Muscle layer of duodenum (tissue), 2 donors: ENCODE results near the gene PTPN3.
"Not testable (repeated sequence)": the region's sequence is repeated elsewhere in the genome, so short reads cannot be mapped to it uniquely, and the experiment has no call there.

Source experiments
- H3K27ac ChIP-seq: one replicate; pipeline ENCODE4 v1.7.0; 2013; ENCODE audit warnings: mild to moderate bottlenecking, low read length
- H3K27me3 ChIP-seq: one replicate; pipeline ENCODE4 v1.7.0; 2013; ENCODE audit warnings: low read depth, mild to moderate bottlenecking, control low read depth, low read length
- H3K36me3 ChIP-seq, 2 donors: one replicate each; pipeline ENCODE4 v1.7.0; 2013; ENCODE audit warnings: low read length in 2 of 2, control low read depth in 1 of 2, mild to moderate bottlenecking in 1 of 2; ENCODE audit not compliant: insufficient read depth in 2 of 2, control insufficient read depth in 1 of 2
- H3K4me1 ChIP-seq, 2 donors: one replicate each; pipeline ENCODE4 v1.7.0; 2013; ENCODE audit warnings: low read length in 2 of 2, mild to moderate bottlenecking in 2 of 2, control low read depth in 1 of 2, moderate library complexity in 1 of 2; ENCODE audit not compliant: insufficient read depth in 2 of 2, control insufficient read depth in 1 of 2
- H3K4me3 ChIP-seq, 2 donors: one replicate each; pipeline ENCODE4 v1.7.0; 2013; ENCODE audit warnings: low read length in 2 of 2, low read depth in 1 of 2, mild to moderate bottlenecking in 1 of 2
- H3K9me3 ChIP-seq, 2 donors: one replicate each; pipeline ENCODE4 v1.7.0; 2013; ENCODE audit warnings: low read length in 2 of 2, control low read depth in 1 of 2, mild to moderate bottlenecking in 1 of 2; ENCODE audit not compliant: control insufficient read depth in 1 of 2
- donor health status: healthy.

The PTPN3 gene

GRCh38 chr9:109349421-109349846 is 148.7 kb downstream of the PTPN3 start:
- Histone ChIP-seq H3K27me3 (no peaks in the 10 kb centered on the region), H3K9me3 (no peaks in the 10 kb centered on the region), H3K27ac (no peak overlapping the region)

GRCh38 chr9:109346904-109347303 is 151.2 kb downstream of the PTPN3 start:
- Histone ChIP-seq H3K4me3 (no peak overlapping the region), H3K9me3 (no peaks in the 10 kb centered on the region), H3K27ac (no peak overlapping the region), H3K4me1 (no peaks in the 10 kb centered on the region), H3K27me3 (no peaks in the 10 kb centered on the region), H3K36me3 (no peaks in the 10 kb centered on the region)

More at GRCh38 chr9:109349421-109349846, 148.7 kb downstream of the PTPN3 start:
- Histone ChIP-seq H3K4me3 (no peak overlapping the region), H3K4me1 (no peaks in the 10 kb centered on the region), H3K36me3 (no peaks in the 10 kb centered on the region)

- Histone ChIP-seq H3K27ac (no peak overlapping the region), H3K9me3 (no peaks in the 10 kb centered on the region), H3K4me3 (no peak overlapping the region), H3K4me1 (no peaks in the 10 kb centered on the region), H3K36me3 (no peaks in the 10 kb centered on the region), H3K27me3 (no peaks in the 10 kb centered on the region)
These were observed 153.2 kb downstream of the PTPN3 start for GRCh38 chr9:109344866-109345265.

- Histone ChIP-seq H3K27ac (no peak overlapping the region), H3K27me3 (no peaks in the 10 kb centered on the region), H3K9me3 (no peaks in the 10 kb centered on the region), H3K36me3 (no peaks in the 10 kb centered on the region), H3K4me1 (no peaks in the 10 kb centered on the region), H3K4me3 (no peak overlapping the region)
These were observed 155.2 kb downstream of the PTPN3 start for GRCh38 chr9:109342878-109343277.

- Histone ChIP-seq H3K4me1 (no peaks in the 10 kb centered on the region), H3K4me3 (no peak overlapping the region), H3K27ac (no peak overlapping the region), H3K27me3 (no peaks in the 10 kb centered on the region), H3K36me3 (no peaks in the 10 kb centered on the region), H3K9me3 (no peaks in the 10 kb centered on the region)
These were observed 156.5 kb downstream of the PTPN3 start for GRCh38 chr9:109341561-109341960.

- H3K4me3 ChIP-seq, H3K4me1 ChIP-seq, H3K36me3 ChIP-seq, H3K27me3 ChIP-seq, H3K9me3 ChIP-seq, H3K27ac ChIP-seq: not testable (repeated sequence)
These were observed 157.1 kb downstream of the PTPN3 start for GRCh38 chr9:109340979-109341378.

GRCh38 chr9:109336409-109336808 is 161.7 kb downstream of the PTPN3 start:
- Histone ChIP-seq H3K4me3 (no peak overlapping the region), H3K27me3 (no peaks in the 10 kb centered on the region)

GRCh38 chr9:109335929-109336328 is 162.2 kb downstream of the PTPN3 start:
- Histone ChIP-seq H3K4me3 (no peak overlapping the region), H3K9me3 (no peaks in the 10 kb centered on the region), H3K27me3 (no peaks in the 10 kb centered on the region), H3K36me3 (no peaks in the 10 kb centered on the region), H3K27ac (no peak overlapping the region), H3K4me1 (no peaks in the 10 kb centered on the region)

More at GRCh38 chr9:109336409-109336808, 161.7 kb downstream of the PTPN3 start:
- Histone ChIP-seq H3K4me1 (no peaks in the 10 kb centered on the region), H3K9me3 (no peaks in the 10 kb centered on the region), H3K27ac (no peak overlapping the region), H3K36me3 (no peaks in the 10 kb centered on the region)

GRCh38 chr9:109335121-109335520 is 163.0 kb downstream of the PTPN3 start:
- no peak overlapping the region for H3K4me3 ChIP-seq
- H3K36me3 ChIP-seq: no peaks in the 10 kb centered on the region
- no peaks in the 10 kb centered on the region for H3K9me3 ChIP-seq

GRCh38 chr9:109331353-109331752 is 166.8 kb downstream of the PTPN3 start:
- Histone ChIP-seq H3K4me1 (no peaks in the 10 kb centered on the region), H3K27me3 (no peaks in the 10 kb centered on the region), H3K9me3 (no peaks in the 10 kb centered on the region), H3K4me3 (no peak overlapping the region), H3K27ac (peak overlapping the region; percentile 4), H3K36me3 (no peaks in the 10 kb centered on the region)

More at GRCh38 chr9:109335121-109335520, 163.0 kb downstream of the PTPN3 start:
- Histone ChIP-seq H3K4me1 (no peaks in the 10 kb centered on the region), H3K27me3 (no peaks in the 10 kb centered on the region), H3K27ac (no peak overlapping the region)

- H3K27me3 ChIP-seq: no peaks in the 10 kb centered on the region
- H3K4me3 ChIP-seq: no peak overlapping the region
- H3K36me3 ChIP-seq: no peaks in the 10 kb centered on the region
- H3K4me1 ChIP-seq: no peaks in the 10 kb centered on the region
- H3K9me3 ChIP-seq: no peaks in the 10 kb centered on the region
- peak overlapping the region; percentile 3 for H3K27ac ChIP-seq
These were observed 168.4 kb downstream of the PTPN3 start for GRCh38 chr9:109329638-109330258.

- Histone ChIP-seq H3K27me3 (no peaks in the 10 kb centered on the region), H3K36me3 (no peaks in the 10 kb centered on the region), H3K4me1 (no peaks in the 10 kb centered on the region), H3K27ac (peak overlapping the region; percentile 3), H3K4me3 (no peak overlapping the region), H3K9me3 (no peaks in the 10 kb centered on the region)
These were observed 169.0 kb downstream of the PTPN3 start for GRCh38 chr9:109328978-109329637.
